IMR-90 (cell line): ENCODE data around the gene ARMC5.

ENCODE experiments used
- CEBPB ChIP-seq: IDR thresholded peaks from 2 replicates; pipeline ENCODE4 v1.6.1; 2012; ENCODE audit warnings: low read depth, low read length, improper control_type of control experiment
- CTCF ChIP-seq: conservative IDR thresholded peaks from 2 replicates; pipeline ENCODE4 v1.5.1; 2012; ENCODE audit warnings: mild to moderate bottlenecking, low read depth, low read length, improper control_type of control experiment
- ELK1 ChIP-seq: fragments of 150-350 bp; IDR thresholded peaks from 2 replicates; pipeline ENCODE4 v1.6.1; 2016; ENCODE audit warnings: low read depth, mild to moderate bottlenecking, low read length, moderate library complexity, borderline replicate concordance
- MAZ ChIP-seq: IDR thresholded peaks from 2 replicates; pipeline ENCODE4 v1.6.1; 2012; ENCODE audit warnings: low read depth, mild to moderate bottlenecking, low read length, improper control_type of control experiment, moderate library complexity, borderline replicate concordance
- NFE2L2 ChIP-seq: fragments of 150-350 bp; IDR thresholded peaks from 2 replicates; pipeline ENCODE4 v1.6.1; 2016; ENCODE audit warnings: low read depth, mild to moderate bottlenecking, low read length
- POLR2A ChIP-seq: IDR thresholded peaks from 2 replicates; pipeline ENCODE4 v1.6.1; 2012; ENCODE audit warnings: mild to moderate bottlenecking, low read depth, low read length
- RAD21 ChIP-seq: IDR thresholded peaks from 2 replicates; pipeline ENCODE4 v1.6.1; 2012; ENCODE audit warnings: low read length, improper control_type of control experiment
- RCOR1 ChIP-seq: IDR thresholded peaks from 2 replicates; pipeline ENCODE4 v1.6.1; 2012; ENCODE audit warnings: mild to moderate bottlenecking, low read length, improper control_type of control experiment; ENCODE audit not compliant: insufficient replicate concordance

GRCh38 chr16:31507617-31507928 is 48.3 kb downstream of the ARMC5 start:
- TF ChIP-seq MAZ (no peak), CTCF (no peak), POLR2A (no peak), RAD21 (no peak), ELK1 (no peak), NFE2L2 (no peak), CEBPB (no peak), RCOR1 (no peak)
